ENCODE data around the gene DLL1.

DLL1 gene

DNA sequence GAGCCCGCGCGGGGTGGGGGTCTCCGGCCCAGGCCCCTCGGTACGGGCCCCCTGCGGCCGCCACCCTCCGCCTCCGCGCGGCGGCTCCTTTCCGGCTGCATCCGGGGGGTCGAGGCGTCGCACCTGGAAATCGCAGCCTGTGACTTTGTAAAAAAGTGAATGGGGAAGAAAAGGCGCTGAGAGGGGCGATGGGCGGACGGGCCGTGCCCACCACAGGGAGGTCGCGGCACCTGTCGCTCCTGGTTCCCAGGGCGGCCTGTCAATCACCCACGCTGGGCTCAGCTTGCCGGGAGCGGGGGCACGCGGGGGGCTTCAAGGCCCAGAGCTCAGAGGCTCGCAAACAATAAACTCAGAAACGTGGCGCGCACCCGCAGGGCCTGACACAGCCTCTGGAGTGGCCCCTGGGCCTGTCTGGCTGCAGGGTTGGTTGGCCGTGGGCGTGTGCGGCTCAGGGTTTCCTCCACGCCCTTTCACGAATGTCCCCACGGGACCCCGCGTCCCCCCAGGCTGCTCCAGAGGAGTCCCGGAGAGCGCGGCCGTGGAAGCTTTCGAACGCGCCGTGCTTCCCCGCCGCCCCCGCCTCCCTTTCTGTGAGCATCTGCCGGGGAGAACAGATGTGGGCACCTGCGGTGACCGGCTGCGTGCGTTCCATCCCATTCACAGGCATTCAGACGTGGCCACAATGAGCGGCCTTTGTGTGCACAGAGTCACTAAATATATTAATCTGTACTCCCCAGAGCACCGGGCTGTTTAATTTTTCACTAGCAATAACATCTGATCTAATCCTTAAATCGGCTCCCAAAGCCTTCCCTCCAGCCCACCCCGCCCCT is 6.1 kb upstream of the DLL1 start:
- no peak overlapping the region for H3K4me3 ChIP-seq (ENCODE audit: low read depth, low read length)
- in situ Hi-C loops (cut with HindIII; ENCODE audit: low pct_ligation_motif_present, low sequenced_read_pairs): no loop called here
- no peak for DNase-seq
- TF ChIP-seq, protein P1, sequence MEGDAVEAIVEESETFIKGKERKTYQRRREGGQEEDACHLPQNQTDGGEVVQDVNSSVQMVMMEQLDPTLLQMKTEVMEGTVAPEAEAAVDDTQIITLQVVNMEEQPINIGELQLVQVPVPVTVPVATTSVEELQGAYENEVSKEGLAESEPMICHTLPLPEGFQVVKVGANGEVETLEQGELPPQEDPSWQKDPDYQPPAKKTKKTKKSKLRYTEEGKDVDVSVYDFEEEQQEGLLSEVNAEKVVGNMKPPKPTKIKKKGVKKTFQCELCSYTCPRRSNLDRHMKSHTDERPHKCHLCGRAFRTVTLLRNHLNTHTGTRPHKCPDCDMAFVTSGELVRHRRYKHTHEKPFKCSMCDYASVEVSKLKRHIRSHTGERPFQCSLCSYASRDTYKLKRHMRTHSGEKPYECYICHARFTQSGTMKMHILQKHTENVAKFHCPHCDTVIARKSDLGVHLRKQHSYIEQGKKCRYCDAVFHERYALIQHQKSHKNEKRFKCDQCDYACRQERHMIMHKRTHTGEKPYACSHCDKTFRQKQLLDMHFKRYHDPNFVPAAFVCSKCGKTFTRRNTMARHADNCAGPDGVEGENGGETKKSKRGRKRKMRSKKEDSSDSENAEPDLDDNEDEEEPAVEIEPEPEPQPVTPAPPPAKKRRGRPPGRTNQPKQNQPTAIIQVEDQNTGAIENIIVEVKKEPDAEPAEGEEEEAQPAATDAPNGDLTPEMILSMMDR (IDR thresholded peaks at IDR 0.05; ENCODE audit: low read depth, low read length, missing control alignments): no peak
- H3K36me3 ChIP-seq (replicated peaks): no peaks in the 10 kb centered on the region
- peaks cover 55% of the 10 kb centered on the region for H3K27me3 ChIP-seq (replicated peaks)
- H3K27ac ChIP-seq: no peak overlapping the region

DNA sequence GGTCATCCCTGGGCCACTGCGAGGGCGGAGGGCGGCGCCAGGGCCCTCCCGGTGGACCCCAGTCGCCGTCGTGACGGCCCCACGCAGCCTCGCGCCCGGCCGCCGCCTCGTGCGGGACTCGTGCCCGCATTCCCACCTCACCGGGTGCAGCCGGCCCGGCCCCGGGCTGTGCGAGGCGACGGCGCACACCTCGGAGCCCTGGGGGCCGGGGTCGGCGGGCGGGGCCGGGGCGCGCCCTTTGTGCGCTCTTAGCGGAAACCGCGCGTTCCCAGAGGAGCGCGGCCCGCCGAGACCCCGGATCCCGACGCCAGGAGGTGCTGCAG is 5.5 kb upstream of the DLL1 start:
- no peaks in the 10 kb centered on the region for H3K36me3 ChIP-seq (replicated peaks)
- no peak for DNase-seq
- in situ Hi-C loops (cut with HindIII; ENCODE audit: low pct_ligation_motif_present, low sequenced_read_pairs): no loop called here
- no peak overlapping the region for H3K4me3 ChIP-seq (ENCODE audit: low read depth, low read length)
- TF ChIP-seq, protein P1 (IDR thresholded peaks at IDR 0.05; ENCODE audit: low read depth, low read length, missing control alignments): no peak
- no peak overlapping the region for H3K27ac ChIP-seq
- peaks cover 61% of the 10 kb centered on the region for H3K27me3 ChIP-seq (replicated peaks)

DNA sequence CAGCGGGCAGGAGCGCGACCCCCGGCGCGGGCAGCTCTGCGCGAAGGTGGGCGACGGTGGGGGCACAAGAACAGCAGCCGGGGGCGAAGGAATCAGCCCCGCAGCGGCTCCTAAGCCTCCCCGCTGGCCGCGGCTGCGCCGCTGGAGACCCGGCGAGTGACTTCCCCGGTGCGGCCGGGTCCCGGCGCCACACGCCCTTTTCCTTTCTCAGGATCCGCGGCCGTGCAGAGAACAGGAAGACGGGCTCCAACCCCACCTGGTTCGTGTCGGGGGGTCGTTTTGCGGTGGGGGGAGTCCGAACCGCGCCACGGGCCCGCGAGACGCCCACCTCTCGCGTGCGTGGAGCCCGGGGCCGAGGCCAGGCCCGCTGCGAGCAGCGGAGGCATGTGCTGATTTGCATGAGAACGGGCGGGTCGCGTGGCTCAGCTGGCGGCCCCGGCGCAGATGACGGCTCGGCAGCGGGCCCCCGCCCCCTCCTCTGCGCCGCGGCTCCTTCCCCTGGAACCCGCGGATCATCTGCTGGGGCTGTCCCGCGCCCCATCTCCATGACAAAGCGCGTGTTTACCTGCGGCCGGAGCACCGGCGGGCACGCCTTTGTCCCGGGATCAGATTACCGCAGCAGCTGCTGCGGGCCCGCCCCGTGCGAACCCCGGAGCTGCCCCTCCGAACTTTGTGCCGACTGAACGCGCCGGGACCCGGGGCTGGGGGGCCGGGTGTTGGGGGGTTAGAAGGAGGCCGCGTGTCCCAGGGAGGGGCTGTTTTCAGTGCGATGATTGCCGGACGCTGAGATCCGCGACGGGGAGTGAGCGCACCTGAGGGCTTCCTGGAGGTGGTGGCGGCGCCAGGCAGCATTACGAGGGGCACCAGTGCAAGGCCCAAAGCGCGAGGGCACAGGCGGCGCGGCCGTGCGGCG is 4.9 kb upstream of the DLL1 start:
- TF ChIP-seq, protein P1 (IDR thresholded peaks at IDR 0.05; ENCODE audit: low read depth, low read length, missing control alignments): no peak
- DNase-seq: no peak
- in situ Hi-C loops (cut with HindIII; ENCODE audit: low pct_ligation_motif_present, low sequenced_read_pairs): no loop called here
- Histone ChIP-seq H3K4me3 (ENCODE audit: low read depth, low read length) (peak overlapping the region; percentile 40), H3K36me3 (replicated peaks) (no peaks in the 10 kb centered on the region), H3K27ac (no peak overlapping the region), H3K27me3 (replicated peaks) (peaks cover 65% of the 10 kb centered on the region)

GRCh38 chr6:170294813-170295509 is 4.1 kb upstream of the DLL1 start:
- H3K27ac ChIP-seq: no peak overlapping the region
- peak overlapping the region; percentile 40 for H3K4me3 ChIP-seq (ENCODE audit: low read depth, low read length)
- no peaks in the 10 kb centered on the region for H3K36me3 ChIP-seq (replicated peaks)
- TF ChIP-seq, protein P1 (IDR thresholded peaks at IDR 0.05; ENCODE audit: low read depth, low read length, missing control alignments): no peak
- no peak for DNase-seq
- in situ Hi-C loops (cut with HindIII; ENCODE audit: low pct_ligation_motif_present, low sequenced_read_pairs): no loop called here
- peaks cover 71% of the 10 kb centered on the region for H3K27me3 ChIP-seq (replicated peaks)

DNA sequence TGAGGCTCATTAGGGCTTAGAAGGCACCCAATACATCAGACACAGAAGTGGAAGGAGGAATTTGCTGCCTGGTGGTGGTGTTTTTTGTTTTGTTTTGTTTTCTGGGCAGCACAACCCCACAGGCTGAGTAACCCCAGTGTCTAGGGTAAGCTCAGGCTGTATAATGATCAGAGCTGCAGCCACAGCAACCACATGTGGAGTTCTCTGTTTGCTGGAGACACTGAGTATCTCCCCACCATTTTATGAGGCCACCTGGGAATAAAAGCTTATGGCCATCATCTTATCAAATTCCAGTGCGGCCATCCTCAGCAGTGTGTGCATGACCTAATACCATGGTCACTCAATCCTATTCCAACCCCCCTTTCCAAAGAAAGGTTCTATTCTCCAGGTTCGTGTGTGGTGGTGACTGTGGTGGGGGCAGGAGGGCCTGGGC is 3.4 kb upstream of the DLL1 start:
- in situ Hi-C loops (cut with HindIII; ENCODE audit: low pct_ligation_motif_present, low sequenced_read_pairs): no loop called here
- H3K4me3 ChIP-seq (ENCODE audit: low read depth, low read length): no peak overlapping the region
- H3K27ac ChIP-seq: no peak overlapping the region
- H3K36me3 ChIP-seq (replicated peaks): no peaks in the 10 kb centered on the region
- H3K27me3 ChIP-seq (replicated peaks): peaks cover 76% of the 10 kb centered on the region
- DNase-seq: no peak
- TF ChIP-seq, protein P1 (IDR thresholded peaks at IDR 0.05; ENCODE audit: low read depth, low read length, missing control alignments): no peak

All from brain microvascular endothelial cell (primary cell).